ENCODE data around the gene GPATCH1. TPM values are rescaled to one million over a fixed set of nuclear protein-coding genes. Genes with fewer than 3 reads are reported as not detected.

Gene GPATCH1
- total RNA-seq, 1 donor from 2014 or later = 8.7 TPM

GRCh38 chr19:33048806-33049676, 31.9 kb upstream of the GPATCH1 start:
- no peak for TF ChIP-seq CTCF (IDR thresholded peaks at IDR 0.05; ENCODE audit: unreplicated experiment)
- no peaks in the 10 kb centered on the region for H3K9me3 Mint-ChIP-seq (ENCODE audit: unreplicated experiment)
- no peaks in the 10 kb centered on the region for H3K36me3 Mint-ChIP-seq (ENCODE audit: low read depth, unreplicated experiment)
- no peak overlapping the region for H3K4me3 Mint-ChIP-seq (ENCODE audit: unreplicated experiment)
- DNase-seq (ENCODE audit: low spot score) = no peak
- peaks cover 7% of the 10 kb centered on the region for H3K4me1 Mint-ChIP-seq (ENCODE audit: unreplicated experiment)
- H3K27me3 Mint-ChIP-seq (ENCODE audit: unreplicated experiment) = peaks cover 3% of the 10 kb centered on the region
- H3K27ac Mint-ChIP-seq (ENCODE audit: unreplicated experiment) = no peak overlapping the region

- no peak overlapping the region for H3K27ac Mint-ChIP-seq (ENCODE audit: unreplicated experiment)
Observed at GRCh38 chr19:33050110-33050509, 30.9 kb upstream of the GPATCH1 start.

GRCh38 chr19:33052352-33052972, 28.5 kb upstream of the GPATCH1 start:
- DNase-seq (ENCODE audit: low spot score) = no peak
- Mint-ChIP-seq H3K27ac (ENCODE audit: unreplicated experiment) (no peak overlapping the region), H3K9me3 (ENCODE audit: unreplicated experiment) (no peaks in the 10 kb centered on the region), H3K4me1 (ENCODE audit: unreplicated experiment) (peaks cover 12% of the 10 kb centered on the region), H3K27me3 (ENCODE audit: unreplicated experiment) (no peaks in the 10 kb centered on the region), H3K36me3 (ENCODE audit: low read depth, unreplicated experiment) (no peaks in the 10 kb centered on the region), H3K4me3 (ENCODE audit: unreplicated experiment) (no peak overlapping the region)
- TF ChIP-seq CTCF (IDR thresholded peaks at IDR 0.05; ENCODE audit: unreplicated experiment) = no peak

More at GRCh38 chr19:33050110-33050509, 30.9 kb upstream of the GPATCH1 start:
- no peaks in the 10 kb centered on the region for H3K36me3 Mint-ChIP-seq (ENCODE audit: low read depth, unreplicated experiment)
- no peak for DNase-seq (ENCODE audit: low spot score)
- H3K9me3 Mint-ChIP-seq (ENCODE audit: unreplicated experiment) = no peaks in the 10 kb centered on the region
- H3K27me3 Mint-ChIP-seq (ENCODE audit: unreplicated experiment) = peaks cover 3% of the 10 kb centered on the region
- H3K4me3 Mint-ChIP-seq (ENCODE audit: unreplicated experiment) = no peak overlapping the region
- TF ChIP-seq CTCF (IDR thresholded peaks at IDR 0.05; ENCODE audit: unreplicated experiment) = no peak
- peaks cover 7% of the 10 kb centered on the region for H3K4me1 Mint-ChIP-seq (ENCODE audit: unreplicated experiment)

GRCh38 chr19:33054623-33055022, 26.4 kb upstream of the GPATCH1 start:
- no peak for DNase-seq (ENCODE audit: low spot score)
- no peak overlapping the region for H3K4me3 Mint-ChIP-seq (ENCODE audit: unreplicated experiment)
- H3K9me3 Mint-ChIP-seq (ENCODE audit: unreplicated experiment) = no peaks in the 10 kb centered on the region
- no peak for TF ChIP-seq CTCF (IDR thresholded peaks at IDR 0.05; ENCODE audit: unreplicated experiment)
- peaks cover 12% of the 10 kb centered on the region for H3K4me1 Mint-ChIP-seq (ENCODE audit: unreplicated experiment)
- H3K36me3 Mint-ChIP-seq (ENCODE audit: low read depth, unreplicated experiment) = no peaks in the 10 kb centered on the region
- H3K27ac Mint-ChIP-seq (ENCODE audit: unreplicated experiment) = no peak overlapping the region
- no peaks in the 10 kb centered on the region for H3K27me3 Mint-ChIP-seq (ENCODE audit: unreplicated experiment)

- H3K27me3 Mint-ChIP-seq (ENCODE audit: unreplicated experiment) = peaks cover under 1% of the 10 kb centered on the region
- DNase-seq (ENCODE audit: low spot score) = no peak
- TF ChIP-seq CTCF (IDR thresholded peaks at IDR 0.05; ENCODE audit: unreplicated experiment) = no peak
- H3K36me3 Mint-ChIP-seq (ENCODE audit: low read depth, unreplicated experiment) = no peaks in the 10 kb centered on the region
- peaks cover 12% of the 10 kb centered on the region for H3K4me1 Mint-ChIP-seq (ENCODE audit: unreplicated experiment)
- peak overlapping the region; percentile 44 for H3K27ac Mint-ChIP-seq (ENCODE audit: unreplicated experiment)
- no peak overlapping the region for H3K4me3 Mint-ChIP-seq (ENCODE audit: unreplicated experiment)
- no peaks in the 10 kb centered on the region for H3K9me3 Mint-ChIP-seq (ENCODE audit: unreplicated experiment)
Observed at GRCh38 chr19:33055718-33056117, 25.3 kb upstream of the GPATCH1 start.

Measured in endothelial cell (in vitro differentiated cells).